A673 (cell line): ENCODE results near the gene MLC1. TPM values are rescaled to one million over a fixed set of nuclear protein-coding genes. Genes with fewer than 3 reads are reported as not detected.

Experiments
- BruUV-seq: library from RNA; stranded (reverse); fragments of 400-500 nt; replicated peaks from 2 replicates; lab custom pipeline; 2021; lab: Mats Ljungman, UMichigan
- CTCF ChIA-PET: fragments of 300-600 bp; sonication (Branson Sonifier 250); formaldehyde crosslinking; loops from one replicate; lab custom pipeline; 2022; ENCODE audit warnings: antibody characterized with exemption; lab: Charles Lee
- POLR2A ChIA-PET: fragments of 300-600 bp; sonication (Branson Sonifier 250); formaldehyde crosslinking; loops from one replicate; lab custom pipeline; 2022; ENCODE audit warnings: antibody characterized with exemption; ENCODE audit not compliant: low non-redundant PET; lab: Charles Lee
- DNase-seq: peaks from one replicate; pipeline ENCODE4 v3.0.0-alpha.2; 2015; ENCODE audit warnings: low spot score
- H3K27ac ChIP-seq: fragments of 200-600 bp; sonication (generic); 2 replicates; pipeline ENCODE4 v1.5.1; 2016; ENCODE audit warnings: mixed run types, low read depth, mild to moderate bottlenecking, mixed read lengths, antibody characterized with exemption, low read length; ENCODE audit not compliant: poor library complexity, severe bottlenecking
- H3K27me3 ChIP-seq: fragments of 200-600 bp; sonication (generic); replicated peaks from 2 replicates; pipeline ENCODE4 v1.6.1; 2017; ENCODE audit warnings: mixed run types, low read depth, mild to moderate bottlenecking, mixed read lengths, antibody characterized with exemption, low read length; ENCODE audit not compliant: insufficient read depth, poor library complexity
- H3K36me3 ChIP-seq: fragments of 200-600 bp; sonication (generic); 2 replicates; pipeline ENCODE4 v1.6.1; 2016; ENCODE audit warnings: mixed run types, mild to moderate bottlenecking, mixed read lengths, antibody characterized with exemption, low read length; ENCODE audit not compliant: insufficient read depth, poor library complexity, severe bottlenecking
- H3K4me1 ChIP-seq: fragments of 200-600 bp; sonication (generic); 2 replicates; pipeline ENCODE4 v1.6.1; 2017; ENCODE audit warnings: mixed run types, mild to moderate bottlenecking, mixed read lengths, antibody characterized with exemption, low read length; ENCODE audit not compliant: insufficient read depth, poor library complexity, severe bottlenecking
- H3K4me3 ChIP-seq: fragments of 200-600 bp; sonication (generic); 2 replicates; pipeline ENCODE4 v1.5.1; 2016; ENCODE audit warnings: low read depth, mixed run types, mild to moderate bottlenecking, mixed read lengths, low read length; ENCODE audit not compliant: poor library complexity, severe bottlenecking
- H3K9me3 ChIP-seq: fragments of 200-600 bp; sonication (generic); 2 replicates; pipeline ENCODE4 v1.6.1; 2016; ENCODE audit warnings: mixed run types, low read depth, mild to moderate bottlenecking, mixed read lengths, antibody characterized with exemption, low read length; ENCODE audit not compliant: poor library complexity, severe bottlenecking
- EZH2 ChIP-seq: fragments of 200-600 bp; sonication (generic); IDR thresholded peaks from 2 replicates; pipeline ENCODE4 v1.6.1; 2017; ENCODE audit warnings: borderline replicate concordance, low read depth, mild to moderate bottlenecking, mixed read lengths, antibody characterized with exemption, low read length; ENCODE audit not compliant: poor library complexity, severe bottlenecking
- intact Hi-C: fragments of 100-400 bp; cut with micrococcal nuclease; formaldehyde crosslinking; loops from one replicate; pipeline ENCODE4 v1.10.0; 2022; ENCODE audit not compliant: unreplicated experiment
- total RNA-seq: library from RNA; stranded (reverse); gene quantifications from 2 replicates; pipeline ENCODE4 v1.2.3, GENCODE V29; 2021
- TF ChIP-seq, protein P1 (sequence below): fragments of 300-800, 200-600 bp; sonication (generic); conservative IDR thresholded peaks from 2 replicates; pipeline ENCODE4 v1.5.1; 2017; ENCODE audit warnings: low read depth, mild to moderate bottlenecking, antibody characterized with exemption, low read length, moderate library complexity, mixed read lengths

Gene MLC1
- total RNA-seq, 1 experiment from 2014 or later = 0.75 TPM

GRCh38 chr22:50048061-50048765, 37.0 kb downstream of the MLC1 start:
- no peaks in the 10 kb centered on the region for H3K4me1 ChIP-seq
- H3K9me3 ChIP-seq = no peaks in the 10 kb centered on the region
- CTCF ChIA-PET = no interaction called here
- no peaks in the 10 kb centered on the region for H3K36me3 ChIP-seq
- POLR2A ChIA-PET = interaction anchor here (0.5 kb wide), 1 partner anchor 167 kb away, joined by 4 read pairs; no protein-coding TSS in a partner anchor
- BruUV-seq = no TSS peak
- H3K4me3 ChIP-seq = no peak overlapping the region
- DNase-seq = no peak
- TF ChIP-seq, protein P1, sequence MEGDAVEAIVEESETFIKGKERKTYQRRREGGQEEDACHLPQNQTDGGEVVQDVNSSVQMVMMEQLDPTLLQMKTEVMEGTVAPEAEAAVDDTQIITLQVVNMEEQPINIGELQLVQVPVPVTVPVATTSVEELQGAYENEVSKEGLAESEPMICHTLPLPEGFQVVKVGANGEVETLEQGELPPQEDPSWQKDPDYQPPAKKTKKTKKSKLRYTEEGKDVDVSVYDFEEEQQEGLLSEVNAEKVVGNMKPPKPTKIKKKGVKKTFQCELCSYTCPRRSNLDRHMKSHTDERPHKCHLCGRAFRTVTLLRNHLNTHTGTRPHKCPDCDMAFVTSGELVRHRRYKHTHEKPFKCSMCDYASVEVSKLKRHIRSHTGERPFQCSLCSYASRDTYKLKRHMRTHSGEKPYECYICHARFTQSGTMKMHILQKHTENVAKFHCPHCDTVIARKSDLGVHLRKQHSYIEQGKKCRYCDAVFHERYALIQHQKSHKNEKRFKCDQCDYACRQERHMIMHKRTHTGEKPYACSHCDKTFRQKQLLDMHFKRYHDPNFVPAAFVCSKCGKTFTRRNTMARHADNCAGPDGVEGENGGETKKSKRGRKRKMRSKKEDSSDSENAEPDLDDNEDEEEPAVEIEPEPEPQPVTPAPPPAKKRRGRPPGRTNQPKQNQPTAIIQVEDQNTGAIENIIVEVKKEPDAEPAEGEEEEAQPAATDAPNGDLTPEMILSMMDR = no peak
- TF ChIP-seq EZH2 = no peak
- no peaks in the 10 kb centered on the region for H3K27me3 ChIP-seq
- no peak overlapping the region for H3K27ac ChIP-seq
- intact Hi-C loops = no loop called here

DNA sequence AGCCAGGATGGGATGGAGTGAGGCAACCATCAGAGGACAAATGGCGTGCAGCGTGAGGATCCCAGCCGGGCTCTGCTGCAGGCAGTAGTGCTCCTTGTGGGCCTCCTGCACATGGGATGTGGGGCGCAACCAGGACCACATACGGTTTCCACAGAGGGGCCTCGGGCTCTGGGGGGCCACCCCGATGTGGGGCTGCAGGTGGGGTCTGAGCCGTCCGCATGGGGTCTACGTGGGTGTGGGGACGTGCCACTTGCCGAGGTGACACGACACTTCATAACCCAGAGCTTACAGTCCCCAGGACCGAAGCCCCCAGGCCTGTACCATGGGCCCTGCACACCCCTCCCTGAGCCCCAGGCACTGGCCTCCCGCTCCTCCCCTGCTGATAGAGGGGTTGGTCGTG, 37.9 kb downstream of the MLC1 start:
- ChIA-PET CTCF (no interaction called here), POLR2A (no interaction called here)
- Histone ChIP-seq H3K27me3 (no peaks in the 10 kb centered on the region), H3K4me3 (no peak overlapping the region), H3K36me3 (no peaks in the 10 kb centered on the region), H3K27ac (no peak overlapping the region), H3K9me3 (no peaks in the 10 kb centered on the region), H3K4me1 (no peaks in the 10 kb centered on the region)
- no peak for TF ChIP-seq EZH2
- TF ChIP-seq, protein P1 = no peak
- DNase-seq = no peak
- intact Hi-C loops = no loop called here
- BruUV-seq = no TSS peak

DNA sequence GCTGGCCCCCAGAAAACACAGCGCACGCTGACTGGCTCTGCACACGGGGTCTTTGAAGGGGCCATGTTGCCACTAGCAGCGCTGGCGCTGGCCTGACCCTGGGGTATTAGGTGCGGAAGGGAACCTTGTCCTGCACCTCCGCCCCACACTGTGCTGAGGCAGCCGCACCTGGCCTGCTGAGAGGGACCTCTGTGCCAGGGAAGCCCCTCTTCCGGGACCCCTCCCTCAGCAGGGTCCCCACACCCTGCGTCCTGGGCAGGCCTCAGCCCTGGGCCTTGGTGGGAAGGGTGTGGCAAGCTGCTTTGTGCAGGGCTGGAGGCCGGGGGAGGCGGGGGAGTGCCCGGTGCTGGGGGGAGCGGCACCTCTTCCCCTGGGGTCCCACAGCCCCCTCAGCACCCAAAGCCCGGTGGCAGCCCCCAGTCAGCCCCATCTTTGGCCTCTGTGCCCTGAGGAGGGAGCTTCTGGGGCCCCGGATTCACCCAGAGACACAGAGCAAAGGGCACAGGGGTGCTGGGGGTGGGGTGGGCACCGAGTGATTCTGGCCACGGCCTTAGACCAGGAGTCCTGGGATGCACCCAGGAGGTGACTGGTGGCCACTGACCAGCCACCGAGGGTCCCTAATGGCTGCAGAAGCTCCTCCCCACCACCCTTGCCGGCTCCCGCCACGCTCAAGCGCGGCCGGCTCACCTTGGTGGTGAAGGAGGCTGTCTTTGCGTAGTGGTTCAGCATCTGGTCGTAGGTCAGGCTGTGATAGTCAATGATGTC, 38.6 kb downstream of the MLC1 start:
- POLR2A ChIA-PET = no interaction called here
- no peaks in the 10 kb centered on the region for H3K4me1 ChIP-seq
- H3K4me3 ChIP-seq = no peak overlapping the region
- no peaks in the 10 kb centered on the region for H3K27me3 ChIP-seq
- BruUV-seq = no TSS peak
- H3K27ac ChIP-seq = no peak overlapping the region
- CTCF ChIA-PET = no interaction called here
- intact Hi-C loops = no loop called here
- H3K36me3 ChIP-seq = no peaks in the 10 kb centered on the region
- no peak for TF ChIP-seq EZH2
- TF ChIP-seq, protein P1 = no peak
- no peaks in the 10 kb centered on the region for H3K9me3 ChIP-seq
- DNase-seq = no peak
